Mesodermal cell (in vitro differentiated cells): ENCODE data around the gene ADARB2.

Experiments used
- H3K27ac ChIP-seq: 2 replicates; pipeline ENCODE4 v1.7.0; 2013; ENCODE audit warnings: mild to moderate bottlenecking, low read depth, low read length, moderate library complexity; ENCODE audit not compliant: severe bottlenecking
- H3K36me3 ChIP-seq: 2 replicates; pipeline ENCODE4 v1.7.1; 2013; ENCODE audit warnings: mild to moderate bottlenecking, low read length, moderate library complexity; ENCODE audit not compliant: control insufficient read depth, insufficient read depth
- H3K4me1 ChIP-seq: one replicate; pipeline ENCODE4 v1.7.1; 2013; ENCODE audit warnings: mild to moderate bottlenecking, low read length; ENCODE audit not compliant: insufficient read depth, control insufficient read depth, poor library complexity, severe bottlenecking
- H3K4me3 ChIP-seq: 2 replicates; pipeline ENCODE4 v1.7.0; 2013; ENCODE audit warnings: low read length, control low read depth, mild to moderate bottlenecking; ENCODE audit not compliant: insufficient read depth, poor library complexity, severe bottlenecking; ENCODE audit errors: extremely low read depth
- H3K9me3 ChIP-seq: 2 replicates; pipeline ENCODE4 v1.7.1; 2013; ENCODE audit warnings: mild to moderate bottlenecking, low read length, moderate library complexity; ENCODE audit not compliant: control insufficient read depth
- WGBS, 2 experiments: methylation state at CpG; one replicate each; pipeline ENCODE4 v1.1.5; 2013; ENCODE audit warnings: missing lambda C conversion rate in 2 of 2; ENCODE audit not compliant: insufficient coverage in 2 of 2; 5-methylcytosine and 5-hydroxymethylcytosine counted together

The ADARB2 gene

DNA sequence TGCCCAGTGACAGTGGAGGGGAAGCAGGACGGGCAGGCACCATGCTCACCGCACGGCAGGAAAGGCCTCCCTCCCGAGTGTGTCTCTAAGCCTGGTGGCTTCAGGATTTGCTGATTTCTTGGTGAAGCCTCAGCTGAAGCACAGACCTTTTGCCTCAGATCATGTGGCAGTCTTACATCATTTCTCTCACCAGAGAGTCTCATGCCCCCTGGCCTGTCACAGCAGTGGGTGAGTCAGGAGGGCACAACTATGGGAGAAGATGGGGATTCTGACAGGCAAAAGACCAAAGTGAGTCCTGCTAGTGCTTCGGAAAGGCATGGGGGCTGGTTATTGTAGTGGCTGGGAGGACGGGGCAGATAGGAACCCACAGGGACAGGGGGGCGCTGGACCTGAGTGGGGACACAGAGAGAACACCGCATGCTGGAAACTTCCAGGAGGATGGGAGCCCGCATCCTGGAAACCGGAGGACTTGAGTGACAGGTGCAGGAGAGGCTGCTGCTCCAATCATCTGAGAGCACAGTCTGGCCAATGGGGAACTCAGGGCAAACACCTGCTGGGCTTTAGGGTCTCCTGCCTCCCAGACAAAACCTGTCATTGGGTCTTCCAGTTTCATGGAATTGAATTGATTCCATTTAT lies 166.8 kb downstream of the ADARB2 start:
- Histone ChIP-seq H3K36me3 (no peaks in the 10 kb centered on the region), H3K4me3 (no peak overlapping the region), H3K9me3 (no peaks in the 10 kb centered on the region), H3K4me1 (no peaks in the 10 kb centered on the region), H3K27ac (no peak overlapping the region)
- 81 to 83% methylated on average over 8 to 10 of the region's 10 CpGs for WGBS, 2 experiments

DNA sequence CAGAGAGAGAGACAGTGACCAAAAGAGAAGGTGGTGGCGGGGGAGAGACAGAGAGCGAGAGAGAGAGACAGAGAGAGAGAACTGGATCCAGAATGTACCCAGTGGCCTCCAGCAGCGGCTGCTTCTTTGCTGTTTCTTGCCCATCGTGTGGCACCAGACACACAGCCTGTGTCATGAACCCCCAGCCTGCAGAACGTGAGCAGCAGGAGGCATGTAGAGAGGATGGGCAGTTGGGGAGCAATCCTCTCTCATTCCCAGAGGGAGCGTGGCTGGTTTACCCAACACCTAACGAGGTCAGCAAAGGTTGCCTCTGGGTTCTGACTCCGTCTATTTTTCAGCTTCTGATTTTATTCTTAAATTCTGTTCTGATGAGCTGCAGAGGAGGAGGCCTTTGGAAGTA lies 168.1 kb downstream of the ADARB2 start:
- H3K4me1 ChIP-seq, result no peaks in the 10 kb centered on the region
- no peaks in the 10 kb centered on the region for H3K9me3 ChIP-seq
- no peaks in the 10 kb centered on the region for H3K36me3 ChIP-seq
- H3K27ac ChIP-seq, result no peak overlapping the region
- 86 to 92% methylated on average over 5 to 7 of the region's 8 CpGs for WGBS, 2 experiments
- H3K4me3 ChIP-seq, result no peak overlapping the region

DNA sequence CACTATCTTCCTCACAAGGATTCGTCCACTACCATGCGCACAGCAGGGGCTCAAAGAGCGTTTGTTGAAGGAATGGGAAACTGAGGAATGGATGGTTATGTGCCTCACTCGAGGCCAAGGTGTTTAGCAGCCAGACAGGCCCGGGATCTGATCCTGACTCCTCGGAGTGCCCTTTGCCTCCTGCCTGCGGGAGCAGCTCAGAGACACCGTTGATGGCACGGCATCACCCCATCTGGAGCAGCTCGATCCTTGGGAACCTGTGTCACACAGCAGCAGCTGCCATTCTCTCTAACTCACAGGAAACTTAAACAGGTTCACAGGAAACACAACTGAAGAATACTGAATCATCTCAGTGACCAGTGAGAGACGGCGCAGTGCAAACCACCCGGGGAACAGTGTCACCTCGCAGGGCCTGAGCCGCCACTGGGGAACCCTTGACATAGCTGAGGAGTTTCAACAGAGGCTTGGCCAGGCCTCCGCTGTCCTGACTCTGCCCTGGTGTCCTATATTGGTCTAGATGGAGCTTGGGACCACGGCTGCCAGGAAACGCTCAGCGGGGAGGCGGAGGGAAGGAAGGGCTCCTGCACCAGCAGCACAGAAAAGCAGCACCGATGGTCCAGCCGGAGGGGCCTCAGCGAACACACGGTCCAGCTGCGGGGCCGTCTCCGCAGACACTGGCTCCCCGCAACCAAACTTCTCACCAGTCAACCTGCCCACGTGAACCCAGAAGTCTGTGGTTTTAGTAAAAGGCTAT lies 169.4 kb downstream of the ADARB2 start:
- Histone ChIP-seq H3K27ac (no peak overlapping the region), H3K4me3 (no peak overlapping the region), H3K9me3 (no peaks in the 10 kb centered on the region), H3K36me3 (no peaks in the 10 kb centered on the region), H3K4me1 (no peaks in the 10 kb centered on the region)
- WGBS, 2 experiments, result 88% methylated on average over 21 to 23 of the region's 29 CpGs

DNA sequence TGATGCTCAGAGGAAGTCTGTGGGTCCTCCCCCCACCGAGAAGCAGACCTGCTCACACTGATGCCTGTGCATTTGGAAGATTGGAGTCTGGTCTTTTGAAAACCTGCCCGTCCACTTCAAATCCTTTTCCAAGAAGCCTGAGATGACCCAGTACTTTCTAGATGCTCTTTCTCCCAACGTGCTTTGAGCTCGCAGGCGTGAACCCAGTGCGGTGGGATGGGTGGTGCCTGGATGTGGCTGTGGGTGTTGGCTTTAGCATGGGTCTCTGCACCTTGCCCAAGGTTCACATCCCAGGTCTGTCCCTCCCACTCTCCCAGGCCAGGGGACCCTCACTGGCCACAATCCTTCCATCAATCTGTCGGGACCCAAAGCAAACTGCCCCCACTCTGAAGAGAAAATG lies 170.2 kb downstream of the ADARB2 start:
- Histone ChIP-seq H3K27ac (no peak overlapping the region), H3K9me3 (no peaks in the 10 kb centered on the region), H3K4me1 (no peaks in the 10 kb centered on the region), H3K36me3 (no peaks in the 10 kb centered on the region), H3K4me3 (no peak overlapping the region)
- WGBS, 2 experiments, result 89 to 94% methylated on average over 4 to 5 of the region's 7 CpGs

DNA sequence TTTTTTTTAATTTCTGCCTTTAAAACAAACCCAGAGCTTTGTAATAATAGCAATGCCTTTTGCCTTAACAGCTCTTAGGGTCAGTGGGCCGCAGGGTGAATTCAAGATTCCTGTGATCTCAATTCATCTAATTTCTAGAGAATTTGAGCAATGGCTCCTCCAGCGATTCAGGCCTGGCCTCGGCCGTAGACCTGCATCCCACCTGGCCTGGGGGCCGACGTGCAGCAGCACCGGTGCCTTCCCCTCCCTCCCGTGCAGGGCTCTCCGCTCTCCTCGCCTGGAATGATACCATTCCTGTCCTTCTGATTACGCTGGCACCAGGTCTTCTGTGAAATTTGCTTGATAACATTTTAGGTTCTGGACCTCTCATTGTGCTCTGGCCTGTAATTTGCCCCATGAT lies 172.5 kb downstream of the ADARB2 start:
- Histone ChIP-seq H3K36me3 (no peaks in the 10 kb centered on the region), H3K9me3 (no peaks in the 10 kb centered on the region), H3K27ac (no peak overlapping the region), H3K4me3 (no peak overlapping the region), H3K4me1 (no peaks in the 10 kb centered on the region)
- 86 to 94% methylated on average over 10 to 11 of the region's 11 CpGs for WGBS, 2 experiments

DNA sequence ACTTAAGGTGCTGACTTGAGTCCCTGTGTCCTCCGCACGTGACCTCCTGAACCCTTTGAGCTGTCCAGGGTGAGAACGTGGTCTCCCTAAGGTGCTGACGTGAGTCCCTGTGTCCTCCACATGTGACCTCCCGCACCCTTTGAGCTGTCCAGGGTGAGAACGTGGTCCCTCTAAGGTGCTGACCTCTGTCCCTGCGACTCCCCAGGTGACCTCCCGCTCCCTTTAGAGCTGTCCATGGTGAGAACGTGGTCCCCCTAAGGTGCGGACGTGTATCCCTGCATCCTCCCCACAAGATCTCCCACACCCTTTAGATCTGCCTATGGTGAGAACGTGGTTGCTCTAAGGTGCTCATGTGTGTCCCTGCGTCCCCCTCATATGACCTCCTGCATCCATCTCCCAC lies 174.3 kb downstream of the ADARB2 start:
- 86 to 89% methylated on average over 10 to 13 of the region's 13 CpGs for WGBS, 2 experiments
- H3K4me1 ChIP-seq, result no peaks in the 10 kb centered on the region
- H3K36me3 ChIP-seq, result no peaks in the 10 kb centered on the region
- H3K27ac ChIP-seq, result no peak overlapping the region
- no peaks in the 10 kb centered on the region for H3K9me3 ChIP-seq
- H3K4me3 ChIP-seq, result no peak overlapping the region

DNA sequence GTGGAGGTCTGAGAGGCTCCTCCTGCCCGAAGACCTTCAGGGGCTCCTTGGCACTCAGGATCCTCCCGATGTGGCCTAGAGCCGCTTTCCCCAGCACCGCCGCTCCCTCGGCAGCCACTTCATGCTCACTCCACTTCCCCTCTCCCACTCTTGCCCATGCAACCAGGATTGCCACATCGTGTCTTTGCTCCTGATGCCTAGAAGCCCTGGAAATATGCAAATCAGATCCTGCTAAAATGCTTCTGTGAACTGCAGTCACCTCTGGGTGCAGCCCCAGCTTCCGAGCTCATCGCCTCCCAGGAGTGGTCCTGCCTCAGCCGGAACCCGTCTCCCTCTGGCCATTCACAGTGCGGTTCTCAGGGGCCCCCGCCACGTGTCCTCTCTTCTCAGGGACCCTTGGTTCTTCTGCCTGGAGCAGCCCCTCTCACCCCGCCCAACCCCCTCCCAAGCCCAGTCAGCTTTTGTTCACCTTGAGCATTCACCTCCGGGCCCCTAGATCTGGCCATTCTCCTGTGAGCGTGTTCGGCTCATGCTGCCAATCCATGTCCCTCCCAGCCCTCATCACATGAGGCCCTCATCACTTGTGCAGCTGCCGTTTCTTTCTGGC lies 175.5 kb downstream of the ADARB2 start:
- no peaks in the 10 kb centered on the region for H3K4me1 ChIP-seq
- H3K9me3 ChIP-seq, result no peaks in the 10 kb centered on the region
- WGBS, 2 experiments, result 79 to 91% methylated on average over 15 to 18 of the region's 19 CpGs
- no peak overlapping the region for H3K27ac ChIP-seq
- H3K4me3 ChIP-seq, result no peak overlapping the region
- no peaks in the 10 kb centered on the region for H3K36me3 ChIP-seq

DNA sequence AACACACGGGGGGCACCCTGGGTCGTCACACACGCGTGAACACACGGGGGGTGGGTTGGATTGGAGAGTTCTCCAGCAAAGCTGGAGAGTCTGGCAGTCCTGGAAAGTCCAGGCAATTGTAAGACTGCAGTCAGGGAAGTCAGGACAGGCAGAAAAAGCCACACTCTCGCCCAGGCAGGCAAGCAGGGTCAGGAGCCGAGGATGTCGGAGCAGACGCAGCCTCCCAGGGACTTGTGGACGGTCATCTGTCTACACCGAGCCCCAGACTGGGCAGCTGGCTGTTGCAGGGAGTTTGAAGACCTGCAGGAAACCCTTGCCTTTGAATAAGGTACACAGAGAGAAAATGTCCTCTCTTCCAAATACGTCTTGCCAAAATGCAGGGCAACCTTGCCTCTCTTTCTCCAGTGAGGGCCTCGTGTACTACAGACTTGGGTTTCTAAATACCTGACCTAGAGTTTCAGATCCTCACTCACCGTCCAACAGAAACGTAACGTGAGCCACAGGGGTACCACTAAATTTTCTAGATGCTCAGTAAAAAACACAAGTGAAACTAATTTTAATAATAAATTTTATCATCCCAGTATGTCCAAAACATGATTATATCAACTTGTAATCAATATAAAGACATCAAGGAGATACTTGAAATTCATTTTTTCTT lies 176.7 kb downstream of the ADARB2 start:
- WGBS, 2 experiments, result 82 to 83% methylated on average over 9 to 11 of the region's 16 CpGs
- Histone ChIP-seq H3K9me3 (no peaks in the 10 kb centered on the region), H3K27ac (no peak overlapping the region), H3K36me3 (no peaks in the 10 kb centered on the region), H3K4me1 (no peaks in the 10 kb centered on the region), H3K4me3 (no peak overlapping the region)

DNA sequence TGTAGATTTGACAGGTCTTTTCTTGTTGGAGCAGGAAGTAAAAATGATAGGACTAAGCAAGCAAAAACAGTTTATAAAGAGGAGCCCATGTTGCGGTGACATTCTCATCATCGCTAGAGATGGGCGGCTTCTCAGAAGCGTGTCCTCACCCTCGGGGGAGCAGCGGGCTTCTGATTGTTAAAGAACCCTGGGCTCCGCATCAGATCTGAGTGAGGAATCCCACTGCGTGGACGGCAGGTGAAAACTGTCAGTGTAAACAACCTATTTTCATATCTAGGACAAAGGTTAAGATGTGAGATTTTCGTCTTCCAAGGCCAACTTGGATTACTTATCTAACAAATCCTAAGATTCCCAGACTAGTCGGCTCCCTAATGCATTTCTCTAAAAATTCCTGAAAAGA lies 177.6 kb downstream of the ADARB2 start:
- Histone ChIP-seq H3K36me3 (no peaks in the 10 kb centered on the region), H3K4me3 (no peak overlapping the region), H3K4me1 (no peaks in the 10 kb centered on the region), H3K27ac (no peak overlapping the region), H3K9me3 (no peaks in the 10 kb centered on the region)
- 48 to 51% methylated on average over 8 to 11 of the region's 11 CpGs for WGBS, 2 experiments

DNA sequence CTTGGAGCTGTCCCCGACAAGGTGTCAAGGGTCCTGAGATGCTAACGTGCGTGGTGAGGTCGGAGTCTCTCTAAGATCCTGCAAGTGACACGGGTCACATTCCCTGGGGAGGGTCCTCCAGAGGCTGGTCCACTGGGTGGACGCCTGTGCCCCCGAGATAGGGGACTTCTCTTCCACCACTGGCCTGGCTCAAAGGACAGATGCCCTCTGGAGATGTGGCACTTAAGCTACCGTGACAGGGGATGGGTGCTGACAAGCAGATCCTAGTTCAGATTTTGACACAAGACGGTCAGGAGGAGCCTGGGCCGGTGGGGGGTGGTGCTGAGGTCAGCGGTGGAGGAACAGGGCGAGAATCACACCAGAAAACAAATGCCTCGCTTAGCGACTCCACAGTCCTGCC lies 178.0 kb downstream of the ADARB2 start:
- no peak overlapping the region for H3K4me3 ChIP-seq
- H3K9me3 ChIP-seq, result no peaks in the 10 kb centered on the region
- H3K36me3 ChIP-seq, result no peaks in the 10 kb centered on the region
- no peaks in the 10 kb centered on the region for H3K4me1 ChIP-seq
- 67 to 80% methylated on average over 8 to 11 of the region's 14 CpGs for WGBS, 2 experiments
- H3K27ac ChIP-seq, result no peak overlapping the region
